GM10847 (cell line): ENCODE results near the gene C17orf107.

Source experiments
- POLR2A ChIP-seq: IDR thresholded peaks from 2 replicates; pipeline ENCODE4 v1.6.1; 2011; ENCODE audit not compliant: insufficient read length; ENCODE audit errors: extremely low read depth

C17orf107 gene

GRCh38 chr17:4919511-4920047 lies 20.2 kb downstream of the C17orf107 start:
- no peak for TF ChIP-seq POLR2A

- TF ChIP-seq POLR2A: no peak
Observed at GRCh38 chr17:4920351-4921048, 21.2 kb downstream of the C17orf107 start.

GRCh38 chr17:4921320-4921719 lies 22.0 kb downstream of the C17orf107 start:
- no peak for TF ChIP-seq POLR2A

GRCh38 chr17:4928881-4929280 lies 29.5 kb downstream of the C17orf107 start:
- TF ChIP-seq POLR2A: no peak

- TF ChIP-seq POLR2A: no peak
Observed at GRCh38 chr17:4931963-4932362, 32.6 kb downstream of the C17orf107 start, which contains the start of gene GP1BA. Gene GP1BA (plus strand): TSS chr17:4932277. CDS start chr17:4932605, 328 bp downstream.

GRCh38 chr17:4932756-4933155 lies 33.4 kb downstream of the C17orf107 start:
- no peak for TF ChIP-seq POLR2A

GRCh38 chr17:4933646-4934045 lies 34.3 kb downstream of the C17orf107 start:
- no peak for TF ChIP-seq POLR2A

GRCh38 chr17:4934173-4934979 lies 35.0 kb downstream of the C17orf107 start:
- TF ChIP-seq POLR2A: no peak

- no peak for TF ChIP-seq POLR2A
Observed at GRCh38 chr17:4935650-4936049, 36.3 kb downstream of the C17orf107 start.

GRCh38 chr17:4936436-4936835 lies 37.1 kb downstream of the C17orf107 start:
- no peak for TF ChIP-seq POLR2A

- TF ChIP-seq POLR2A: no peak
Observed at GRCh38 chr17:4937553-4937952, 38.2 kb downstream of the C17orf107 start.

GRCh38 chr17:4938069-4938491 lies 38.7 kb downstream of the C17orf107 start:
- TF ChIP-seq POLR2A: no peak

- no peak for TF ChIP-seq POLR2A
Observed at GRCh38 chr17:4938688-4939545, 39.6 kb downstream of the C17orf107 start.

GRCh38 chr17:4939546-4939795 lies 40.1 kb downstream of the C17orf107 start:
- no peak for TF ChIP-seq POLR2A

- peak; percentile 87 for TF ChIP-seq POLR2A
Observed at GRCh38 chr17:4939796-4940554, 40.6 kb downstream of the C17orf107 start, which contains the start of the genes RNF167 and SLC25A11. Gene RNF167 (plus strand): TSS chr17:4940268. CDS start chr17:4940910, 642 bp downstream. Gene SLC25A11 (minus strand): TSS chr17:4940046. CDS start chr17:4939910, 136 bp downstream.
